ENCODE measurements around the gene SOX8.
"Not testable (repeated sequence)": the region's sequence is repeated elsewhere in the genome, so short reads cannot be mapped to it uniquely, and the experiment has no call there.

Gene SOX8

DNA sequence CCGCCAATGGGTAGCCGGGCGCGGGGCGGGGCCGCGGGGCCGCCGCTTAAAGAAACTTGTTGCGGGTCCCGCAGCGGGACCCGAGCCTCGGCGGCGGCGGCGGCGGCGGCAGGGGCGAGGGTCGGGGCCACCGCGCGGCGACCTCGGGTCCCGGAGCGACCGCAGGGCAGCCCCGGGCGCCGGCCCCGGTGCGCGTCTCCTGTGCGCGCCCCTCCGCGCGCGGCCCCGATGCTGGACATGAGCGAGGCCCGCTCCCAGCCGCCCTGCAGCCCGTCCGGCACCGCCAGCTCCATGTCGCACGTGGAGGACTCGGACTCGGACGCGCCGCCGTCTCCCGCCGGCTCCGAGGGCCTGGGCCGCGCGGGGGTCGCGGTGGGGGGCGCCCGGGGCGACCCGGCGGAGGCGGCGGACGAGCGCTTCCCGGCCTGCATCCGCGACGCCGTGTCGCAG is at the start of gene SOX8:
Gene SOX8 (plus strand): TSS at position 76 of the 450 bp plus-strand sequence. CDS start 153 bp downstream, at position 229.
- DNase-seq = no peak

DNA sequence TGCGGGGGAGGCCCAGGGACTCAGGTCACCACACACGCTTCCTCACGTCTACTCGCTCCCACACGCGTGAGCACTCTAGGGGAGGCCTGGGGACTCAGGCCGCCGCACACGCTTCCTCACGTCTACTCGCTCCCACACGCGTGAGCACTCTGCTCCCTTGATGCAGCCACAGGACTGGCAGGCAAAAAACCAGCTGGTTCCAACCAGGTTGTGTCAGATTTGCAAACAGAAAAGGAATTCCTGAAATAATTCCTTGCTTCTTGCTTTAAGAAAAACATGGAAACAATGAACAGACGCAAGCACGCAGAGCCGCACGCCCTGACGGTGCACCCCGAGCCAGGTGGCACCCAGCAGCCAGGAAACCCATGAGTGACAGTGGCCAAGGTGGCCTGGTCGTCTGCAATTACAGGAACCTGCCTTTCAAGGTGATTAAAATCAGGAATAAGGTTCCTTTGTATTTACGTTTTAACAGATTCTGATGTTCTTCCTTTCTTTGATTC is 48.7 kb upstream of the SOX8 start:
- DNase-seq = no peak

GRCh38 chr16:933581-933980 is 48.0 kb upstream of the SOX8 start:
- no peak for DNase-seq

- no peak for DNase-seq
Observed at GRCh38 chr16:934178-934577, 47.4 kb upstream of the SOX8 start.

DNA sequence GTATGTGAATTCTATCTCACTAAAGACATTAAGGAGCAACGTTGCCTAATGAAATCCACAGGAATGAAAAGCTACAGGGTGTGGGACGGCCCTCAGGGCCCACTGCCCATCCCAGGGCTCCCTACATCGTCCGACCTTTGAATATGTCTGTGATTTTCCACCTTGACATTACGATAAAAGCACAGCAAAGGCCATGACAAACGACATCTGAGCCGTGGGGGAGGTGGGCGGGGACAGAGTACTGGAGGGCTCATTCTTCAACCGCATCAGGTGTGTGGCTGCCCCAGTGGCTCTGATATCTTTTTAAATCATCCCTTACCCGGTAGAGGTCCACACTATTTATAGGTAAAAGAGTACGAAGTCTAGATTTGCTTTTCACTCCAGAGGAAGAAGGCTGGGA is 45.9 kb upstream of the SOX8 start:
- no peak for DNase-seq

GRCh38 chr16:937311-937710 is 44.3 kb upstream of the SOX8 start:
- DNase-seq = no peak

DNA sequence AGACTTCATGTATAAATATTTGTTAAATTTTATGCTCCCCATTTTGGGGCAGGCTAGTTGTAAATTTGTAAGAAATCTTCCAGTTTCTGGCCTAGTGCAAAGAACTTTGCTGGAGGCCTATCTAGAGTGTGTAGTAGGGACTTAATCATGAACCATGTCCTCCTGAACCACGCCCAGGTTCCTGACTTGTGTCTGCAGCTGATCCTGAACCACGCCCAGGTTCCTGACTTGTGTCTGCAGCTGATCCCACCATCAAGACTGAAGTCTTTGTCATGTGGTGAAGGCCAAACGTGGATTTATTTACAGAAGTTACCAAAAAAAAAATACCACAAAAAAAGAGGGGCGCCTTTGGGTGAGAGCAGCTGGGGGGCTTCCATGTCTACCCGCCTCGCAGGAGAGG is 43.8 kb upstream of the SOX8 start:
- no peak for DNase-seq

DNA sequence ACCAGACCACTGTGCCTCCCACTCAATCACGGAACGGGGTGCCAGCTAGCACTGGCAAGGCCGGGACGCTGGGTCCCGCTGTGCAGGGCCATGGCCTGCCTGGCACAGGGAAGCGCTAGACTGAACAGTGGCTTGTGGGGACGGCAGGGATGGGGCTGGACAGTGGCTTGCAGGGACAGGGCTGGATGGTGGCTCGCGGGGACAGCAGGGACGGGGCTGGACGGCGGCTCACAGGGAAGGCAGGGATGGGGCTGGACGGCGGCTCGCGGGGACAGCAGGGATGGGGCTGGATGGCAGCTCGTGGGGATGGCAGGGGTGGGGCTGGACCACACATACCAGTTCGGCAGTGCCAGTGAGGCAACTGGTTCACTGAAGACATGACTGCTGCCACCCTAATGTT is 43.4 kb upstream of the SOX8 start:
- no peak for DNase-seq

GRCh38 chr16:938752-939151 is 42.8 kb upstream of the SOX8 start:
- DNase-seq = no peak

- DNase-seq = no peak
Observed at GRCh38 chr16:939311-939710, 42.3 kb upstream of the SOX8 start.

GRCh38 chr16:939941-940340 is 41.6 kb upstream of the SOX8 start:
- DNase-seq = no peak

DNA sequence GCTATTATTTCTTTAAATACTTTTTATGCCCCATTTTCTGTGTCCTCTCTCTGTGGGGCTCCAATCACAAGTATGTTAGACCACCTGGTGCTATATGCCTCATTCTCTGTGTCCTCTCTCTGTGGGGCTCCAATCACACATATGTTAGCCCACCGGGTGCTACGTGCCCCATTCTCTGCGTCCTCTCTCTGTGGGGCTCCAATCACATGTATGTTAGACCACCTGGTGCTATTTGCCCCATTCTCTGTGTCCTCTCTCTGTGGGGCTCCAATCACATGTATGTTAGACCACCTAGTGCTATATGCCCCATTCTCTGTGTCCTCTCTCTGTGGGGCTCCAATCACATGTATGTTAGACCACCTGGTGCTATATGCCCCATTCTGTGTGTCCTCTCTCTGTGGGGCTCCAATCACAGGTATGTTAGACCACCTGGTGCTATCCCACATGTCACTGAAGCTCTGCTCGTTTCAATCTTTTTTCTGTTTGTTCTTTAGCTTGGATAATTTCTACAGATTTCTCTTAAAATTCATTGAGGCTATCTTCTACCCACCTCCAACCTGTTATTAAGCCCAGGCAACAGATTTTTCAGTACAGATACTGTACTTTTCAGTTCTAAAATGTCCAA is 39.0 kb upstream of the SOX8 start:
- DNase-seq = no peak

DNA sequence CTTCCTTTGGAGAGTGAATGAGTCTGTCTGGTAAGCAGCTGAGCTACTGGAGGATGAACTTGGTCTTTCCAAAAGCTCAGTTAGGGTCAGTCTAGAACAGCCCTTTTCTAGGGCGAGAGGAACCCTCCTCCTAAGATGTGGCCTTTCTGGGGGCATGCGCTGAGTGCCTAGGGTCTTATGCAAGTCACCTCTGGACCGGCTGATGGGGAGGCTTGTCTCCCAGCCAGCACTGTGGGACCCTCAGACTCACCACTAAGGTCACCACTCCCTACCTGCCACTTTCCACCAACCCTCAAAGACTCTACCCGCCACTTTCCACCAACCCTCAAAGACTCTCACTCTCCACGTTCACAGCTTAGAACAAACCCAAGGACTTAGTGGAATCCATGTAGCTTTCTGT is 37.6 kb upstream of the SOX8 start:
- DNase-seq = no peak

- no peak for DNase-seq
Observed at GRCh38 chr16:945271-946047, 36.1 kb upstream of the SOX8 start.

- DNase-seq = no peak
Observed at GRCh38 chr16:946048-946395, 35.5 kb upstream of the SOX8 start.

DNA sequence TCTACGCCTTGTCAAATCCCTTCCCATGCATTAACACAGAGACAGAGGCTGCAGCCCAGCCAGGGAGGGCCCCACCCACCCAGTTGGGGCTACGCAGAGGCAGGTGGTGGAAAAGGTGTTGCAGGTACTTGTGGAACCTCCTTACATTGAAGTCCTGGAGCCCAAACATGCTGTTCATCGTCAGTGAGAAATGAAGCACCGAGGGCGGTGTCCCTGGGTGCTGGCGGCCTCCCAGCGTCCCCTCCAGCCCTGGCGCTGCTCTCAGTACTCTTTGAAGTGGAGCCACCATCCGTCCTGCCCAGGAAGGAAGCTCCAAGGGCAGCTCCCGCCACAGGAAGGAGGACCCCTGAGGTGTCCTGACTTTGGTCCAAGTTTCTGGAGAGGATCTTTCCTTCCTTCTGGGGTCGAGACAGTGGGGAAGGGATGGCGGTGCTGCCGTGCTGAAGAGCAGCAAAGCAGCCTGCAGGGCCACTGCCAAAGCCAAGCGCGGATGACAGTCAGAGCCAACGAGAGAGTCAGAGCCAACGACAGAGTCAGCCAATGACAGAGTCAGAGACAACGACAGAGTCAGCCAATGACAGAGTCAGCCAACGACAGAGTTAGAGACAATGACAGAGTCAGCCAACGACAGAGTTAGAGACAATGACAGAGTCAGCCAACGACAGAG is 34.2 kb upstream of the SOX8 start:
- DNase-seq = no peak

GRCh38 chr16:947922-948303 is 33.7 kb upstream of the SOX8 start:
- DNase-seq = not testable (repeated sequence)

DNA sequence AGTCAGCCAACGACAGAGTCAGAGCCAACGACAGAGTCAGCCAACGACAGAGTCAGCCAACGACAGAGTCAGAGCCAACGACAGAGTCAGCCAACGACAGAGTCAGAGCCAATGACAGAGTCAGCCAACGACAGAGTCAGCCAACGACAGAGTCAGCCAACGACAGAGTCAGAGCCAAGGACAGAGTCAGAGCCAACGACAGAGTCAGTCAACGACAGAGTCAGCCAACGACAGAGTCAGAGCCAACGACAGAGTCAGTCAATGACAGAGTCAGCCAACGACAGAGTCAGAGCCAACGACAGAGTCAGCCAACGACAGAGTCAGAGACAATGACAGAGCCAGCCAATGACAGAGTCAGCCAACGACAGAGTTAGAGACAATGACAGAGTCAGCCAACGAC is 32.8 kb upstream of the SOX8 start:
- not testable (repeated sequence) for DNase-seq

- DNase-seq = not testable (repeated sequence)
Observed at GRCh38 chr16:950733-951573, 30.6 kb upstream of the SOX8 start.

DNA sequence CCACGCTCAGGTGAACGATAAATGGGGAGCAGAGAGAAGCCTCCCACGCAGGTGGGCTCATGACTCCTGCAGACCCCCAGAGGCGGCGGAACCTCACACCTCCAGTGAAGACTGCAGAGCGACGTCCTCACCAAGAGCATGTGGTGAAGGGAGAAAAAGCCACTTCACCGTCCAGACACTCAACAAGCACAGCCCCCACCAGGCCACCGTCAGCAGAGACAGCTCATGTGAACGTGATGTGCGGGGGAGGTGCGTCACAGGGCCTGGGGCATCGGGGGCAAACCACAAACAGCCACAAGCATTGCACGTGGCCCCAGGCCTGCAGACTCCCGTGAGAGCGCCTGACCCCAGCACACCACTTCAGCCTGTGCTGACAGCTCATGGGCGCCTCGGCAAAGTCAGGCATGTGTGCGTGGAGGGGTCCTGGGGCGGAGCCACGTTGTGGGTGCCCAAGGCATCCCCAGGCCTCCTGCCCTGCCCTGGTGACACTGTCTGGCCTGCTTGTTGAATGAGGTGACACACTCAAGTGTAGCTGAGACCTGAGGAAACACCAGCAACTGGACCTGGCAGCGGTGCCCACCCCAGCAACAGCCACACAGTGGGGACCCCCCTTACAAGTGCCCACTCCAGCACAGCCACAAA is 29.8 kb upstream of the SOX8 start:
- no peak for DNase-seq

DNA sequence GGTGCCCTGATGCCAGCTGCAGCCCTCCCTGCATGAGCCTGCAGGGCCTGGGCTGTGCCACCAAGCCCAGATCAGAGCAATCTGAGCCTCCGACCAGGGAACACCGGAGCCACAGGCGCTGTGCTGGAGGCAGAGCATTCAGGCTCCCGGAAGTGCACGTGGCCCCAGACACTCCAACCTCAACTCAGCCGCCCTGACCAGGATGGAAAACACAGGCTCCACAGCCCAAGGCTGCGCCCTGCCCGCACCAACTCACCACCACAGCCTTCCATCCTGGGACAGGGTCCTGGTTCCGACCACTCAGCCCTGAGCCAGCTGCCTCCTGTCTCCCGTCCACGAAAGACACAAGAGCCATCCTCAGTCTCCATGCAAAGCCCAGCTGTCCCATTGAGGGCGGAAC is 29.2 kb upstream of the SOX8 start:
- no peak for DNase-seq

- DNase-seq = not testable (repeated sequence)
Observed at GRCh38 chr16:953818-954217, 27.8 kb upstream of the SOX8 start.

GRCh38 chr16:955766-956165 is 25.8 kb upstream of the SOX8 start:
- not testable (repeated sequence) for DNase-seq

All from NCI-H2081 treated with DMSO at 0.1 percent for 48 hours (cell line).